ENCODE results near the gene RAB3A.

The RAB3A gene

GRCh38 chr19:18203863-18204393 lies at the start of gene RAB3A:
TSS of gene RAB3A (minus strand) at chr19:18204042. CDS start at chr19:18202740, 1,302 bp downstream.
- peak; percentile 100 for DNase-seq

GRCh38 chr19:18253130-18253529 lies 49.3 kb upstream of the RAB3A start:
- no peak for DNase-seq

- no peak for DNase-seq
Measured at GRCh38 chr19:18252370-18252717, 48.5 kb upstream of the RAB3A start.

- peak; percentile 78 to 80 for DNase-seq
Measured at GRCh38 chr19:18251587-18252369, 47.9 kb upstream of the RAB3A start.

GRCh38 chr19:18249834-18250233 lies 46.0 kb upstream of the RAB3A start:
- no peak for DNase-seq

GRCh38 chr19:18245297-18245696 lies 41.5 kb upstream of the RAB3A start:
- DNase-seq: no peak

- DNase-seq: no peak
Measured at GRCh38 chr19:18239303-18239702, 35.5 kb upstream of the RAB3A start.

GRCh38 chr19:18234194-18234593 lies 30.4 kb upstream of the RAB3A start:
- DNase-seq: no peak

- DNase-seq: no peak
Measured at GRCh38 chr19:18233224-18233825, 29.5 kb upstream of the RAB3A start.

GRCh38 chr19:18232540-18233223 lies 28.8 kb upstream of the RAB3A start:
- DNase-seq: peak in 1 of 2 experiments; percentile 23

- no peak for DNase-seq
Measured at GRCh38 chr19:18231775-18232174, 27.9 kb upstream of the RAB3A start.

- no peak for DNase-seq
Measured at GRCh38 chr19:18230941-18231734, 27.3 kb upstream of the RAB3A start.

- DNase-seq: no peak
Measured at GRCh38 chr19:18229915-18230314, 26.1 kb upstream of the RAB3A start.

GRCh38 chr19:18229474-18229873 lies 25.6 kb upstream of the RAB3A start:
- no peak for DNase-seq

- DNase-seq: no peak
Measured at GRCh38 chr19:18227781-18228271, 24.0 kb upstream of the RAB3A start.

GRCh38 chr19:18226956-18227780 lies 23.3 kb upstream of the RAB3A start:
- no peak for DNase-seq

GRCh38 chr19:18225702-18226468 lies 22.0 kb upstream of the RAB3A start, which contains the start of gene PDE4C:
TSS of gene PDE4C (minus strand) at chr19:18226438. CDS start at chr19:18226415, 23 bp downstream.
- no peak for DNase-seq

- DNase-seq: no peak
Measured at GRCh38 chr19:18225355-18225701, 21.5 kb upstream of the RAB3A start.

- DNase-seq: peak; percentile 96 to 99
Measured at GRCh38 chr19:18224525-18225354, 20.9 kb upstream of the RAB3A start.
